GM18498 (cell line): ENCODE data around the gene MYO1C.
"Not testable (repeated sequence)": the region's sequence is repeated elsewhere in the genome, so short reads cannot be mapped to it uniquely, and the experiment has no call there.

ENCODE experiments used
- ATAC-seq: cut with Tn5 transposase; IDR thresholded peaks from one replicate; pipeline ENCODE4 v1.9.1; 2021; ENCODE audit warnings: mild to moderate bottlenecking, moderate library complexity; ENCODE audit not compliant: unreplicated experiment

Gene MYO1C

GRCh38 chr17:1508709-1509108, 16.2 kb upstream of the MYO1C start:
- not testable (repeated sequence) for ATAC-seq

GRCh38 chr17:1506649-1507267, 14.3 kb upstream of the MYO1C start:
- ATAC-seq = no peak

GRCh38 chr17:1505586-1505985, 13.1 kb upstream of the MYO1C start:
- ATAC-seq = no peak

GRCh38 chr17:1504866-1505265, 12.4 kb upstream of the MYO1C start:
- ATAC-seq = no peak

GRCh38 chr17:1503699-1504098, 11.2 kb upstream of the MYO1C start:
- no peak for ATAC-seq

- ATAC-seq = no peak
Measured at GRCh38 chr17:1498869-1499268, 6.4 kb upstream of the MYO1C start.

- no peak for ATAC-seq
Measured at GRCh38 chr17:1498233-1498632, 5.7 kb upstream of the MYO1C start.

GRCh38 chr17:1497831-1498230, 5.3 kb upstream of the MYO1C start:
- ATAC-seq = no peak

GRCh38 chr17:1496869-1497268, 4.4 kb upstream of the MYO1C start:
- no peak for ATAC-seq

- no peak for ATAC-seq
Measured at GRCh38 chr17:1495265-1495989, 2.9 kb upstream of the MYO1C start.

GRCh38 chr17:1494736-1495253, 2.3 kb upstream of the MYO1C start:
- ATAC-seq = no peak

- ATAC-seq = no peak
Measured at GRCh38 chr17:1494203-1494602, 1.7 kb upstream of the MYO1C start.

- ATAC-seq = no peak
Measured at GRCh38 chr17:1493291-1493980, 950 bp upstream of the MYO1C start.

GRCh38 chr17:1491443-1492248, 840 bp downstream of the MYO1C start:
- ATAC-seq = peak; percentile 51

- peak; percentile 60 for ATAC-seq
Measured at GRCh38 chr17:1490643-1491442, 1.6 kb downstream of the MYO1C start.

- no peak for ATAC-seq
Measured at GRCh38 chr17:1488826-1489270, 3.6 kb downstream of the MYO1C start.

- no peak for ATAC-seq
Measured at GRCh38 chr17:1487939-1488825, 4.3 kb downstream of the MYO1C start.

- no peak for ATAC-seq
Measured at GRCh38 chr17:1486802-1487695, 5.4 kb downstream of the MYO1C start.
